C4-2B (cell line): ENCODE data around the gene ERVK3-1.

Experiments
- ZFX ChIP-seq: fragments of 450-650 bp; IDR thresholded peaks from 2 replicates; pipeline ENCODE4 v1.6.1; 2017
- TF ChIP-seq, protein P1 (sequence below): fragments of 450-650 bp; conservative IDR thresholded peaks from 2 replicates; pipeline ENCODE4 v1.5.1; 2017; ENCODE audit warnings: mild to moderate bottlenecking

DNA sequence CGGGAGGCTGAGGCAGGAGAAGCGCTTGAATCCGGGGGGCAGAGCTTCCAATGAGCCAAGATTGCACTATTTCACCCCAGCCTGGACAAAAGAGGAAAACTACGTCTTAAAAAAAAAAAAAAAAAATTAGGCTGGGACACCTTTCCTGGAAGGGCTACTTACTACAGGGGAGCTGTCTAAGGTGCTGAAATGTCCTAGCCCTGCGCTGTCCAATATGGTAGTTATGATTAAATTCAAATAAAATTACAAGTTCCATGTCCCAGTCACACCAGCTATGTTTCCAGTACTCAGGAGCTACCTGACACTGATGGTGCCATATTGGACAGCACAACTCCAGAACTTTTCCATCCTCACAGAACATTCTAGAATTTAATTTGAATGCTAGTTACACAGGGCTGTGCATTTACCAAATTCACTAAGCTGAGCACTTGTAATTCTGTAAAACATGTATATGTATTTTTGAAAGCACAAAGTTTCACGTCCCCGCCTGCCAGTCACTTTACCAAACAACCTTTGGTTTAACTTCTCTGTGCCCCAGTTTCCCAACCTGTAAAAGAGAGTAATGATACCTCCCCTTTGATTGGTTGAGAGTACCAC is 12.4 kb downstream of the ERVK3-1 start:
- TF ChIP-seq, protein P1, sequence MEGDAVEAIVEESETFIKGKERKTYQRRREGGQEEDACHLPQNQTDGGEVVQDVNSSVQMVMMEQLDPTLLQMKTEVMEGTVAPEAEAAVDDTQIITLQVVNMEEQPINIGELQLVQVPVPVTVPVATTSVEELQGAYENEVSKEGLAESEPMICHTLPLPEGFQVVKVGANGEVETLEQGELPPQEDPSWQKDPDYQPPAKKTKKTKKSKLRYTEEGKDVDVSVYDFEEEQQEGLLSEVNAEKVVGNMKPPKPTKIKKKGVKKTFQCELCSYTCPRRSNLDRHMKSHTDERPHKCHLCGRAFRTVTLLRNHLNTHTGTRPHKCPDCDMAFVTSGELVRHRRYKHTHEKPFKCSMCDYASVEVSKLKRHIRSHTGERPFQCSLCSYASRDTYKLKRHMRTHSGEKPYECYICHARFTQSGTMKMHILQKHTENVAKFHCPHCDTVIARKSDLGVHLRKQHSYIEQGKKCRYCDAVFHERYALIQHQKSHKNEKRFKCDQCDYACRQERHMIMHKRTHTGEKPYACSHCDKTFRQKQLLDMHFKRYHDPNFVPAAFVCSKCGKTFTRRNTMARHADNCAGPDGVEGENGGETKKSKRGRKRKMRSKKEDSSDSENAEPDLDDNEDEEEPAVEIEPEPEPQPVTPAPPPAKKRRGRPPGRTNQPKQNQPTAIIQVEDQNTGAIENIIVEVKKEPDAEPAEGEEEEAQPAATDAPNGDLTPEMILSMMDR = no peak
- no peak for TF ChIP-seq ZFX
